Thyroid gland (tissue), 4 donors: Measurements from ENCODE around the gene SPNS2.

Experiments used
- CTCF ChIP-seq, 6 experiments: fragments of 200-600 bp in 3 of 6; fragments of 450-650 bp in 3 of 6; sonication (generic) in 3 of 6; IDR thresholded peaks; one replicate each; pipeline ENCODE4 v1.5.1; 2016 to 2019; ENCODE audit warnings: antibody characterized with exemption in 6 of 6, mild to moderate bottlenecking in 2 of 6, inconsistent platforms in 1 of 6, moderate library complexity in 1 of 6
- POLR2A ChIP-seq, 2 donors: fragments of 450-650 bp; IDR thresholded peaks; one replicate each; pipeline ENCODE4 v1.6.1; 2017; ENCODE audit warnings: antibody characterized with exemption in 2 of 2, mild to moderate bottlenecking in 2 of 2, moderate library complexity in 1 of 2

- TF ChIP-seq CTCF (IDR thresholded peaks at IDR 0.05) (no peak), POLR2A (IDR thresholded peaks at IDR 0.05) (no peak)
Measured at GRCh38 chr17:4514206-4514605, 15.5 kb downstream of the SPNS2 start.
